Spleen (tissue), 7 donors: ENCODE data around the gene STUM.

ENCODE experiments used
- CTCF ChIP-seq, 11 experiments: fragments of 200-600 bp in 7 of 11; fragments of 450-650 bp in 4 of 11; sonication (generic) in 4 of 11; IDR thresholded peaks in 8 of 11; conservative IDR thresholded peaks in 3 of 11; 1 replicate in 7 of 11; 2 replicates in 4 of 11; pipeline versions ENCODE4 v1.4.0 to v1.8.0; 2016 to 2021; ENCODE audit warnings: antibody characterized with exemption in 11 of 11, inconsistent platforms in 4 of 11, mild to moderate bottlenecking in 1 of 11
- POLR2A ChIP-seq, 3 donors: fragments of 450-650 bp; IDR thresholded peaks; one replicate each; pipeline ENCODE4 v1.5.1; 2017; ENCODE audit warnings: antibody characterized with exemption in 3 of 3, mild to moderate bottlenecking in 1 of 3
- POLR2AphosphoS5 ChIP-seq, 3 donors: sonication (generic); formaldehyde crosslinking; IDR thresholded peaks; one replicate each; pipeline ENCODE4 v1.5.1; 2017; ENCODE audit warnings: antibody characterized with exemption in 3 of 3
- donor health status: DM: no; HTN: no; CAD: no; lungs with moderate emphysema.
- donor health status: DM: no; HTN: no; CAD: no.
- donor health status: DM: no; HTN: no; CAD: no.

GRCh38 chr1:226600254-226600653 is 51.7 kb downstream of the STUM start:
- TF ChIP-seq POLR2A (IDR thresholded peaks at IDR 0.05) = no peak
- no peak for TF ChIP-seq CTCF (IDR thresholded peaks at IDR 0.05 in 8 of 11, conservative IDR thresholded peaks at IDR 0.05 in 3 of 11)
- no peak for TF ChIP-seq POLR2AphosphoS5 (IDR thresholded peaks at IDR 0.05)
